ENCODE data around the gene STIP1. TPM values are rescaled to one million over a fixed set of nuclear protein-coding genes. Genes with fewer than 3 reads are reported as not detected.
A peak's percentile ranks its signal among the peaks of the same experiment; 100 is the strongest.

The STIP1 gene
- total and polyA plus RNA-seq, 2 of the 8 experiments (the other 6 are each of a cell fraction or from before 2014, with no cell fraction given): 140 to 329 TPM

DNA sequence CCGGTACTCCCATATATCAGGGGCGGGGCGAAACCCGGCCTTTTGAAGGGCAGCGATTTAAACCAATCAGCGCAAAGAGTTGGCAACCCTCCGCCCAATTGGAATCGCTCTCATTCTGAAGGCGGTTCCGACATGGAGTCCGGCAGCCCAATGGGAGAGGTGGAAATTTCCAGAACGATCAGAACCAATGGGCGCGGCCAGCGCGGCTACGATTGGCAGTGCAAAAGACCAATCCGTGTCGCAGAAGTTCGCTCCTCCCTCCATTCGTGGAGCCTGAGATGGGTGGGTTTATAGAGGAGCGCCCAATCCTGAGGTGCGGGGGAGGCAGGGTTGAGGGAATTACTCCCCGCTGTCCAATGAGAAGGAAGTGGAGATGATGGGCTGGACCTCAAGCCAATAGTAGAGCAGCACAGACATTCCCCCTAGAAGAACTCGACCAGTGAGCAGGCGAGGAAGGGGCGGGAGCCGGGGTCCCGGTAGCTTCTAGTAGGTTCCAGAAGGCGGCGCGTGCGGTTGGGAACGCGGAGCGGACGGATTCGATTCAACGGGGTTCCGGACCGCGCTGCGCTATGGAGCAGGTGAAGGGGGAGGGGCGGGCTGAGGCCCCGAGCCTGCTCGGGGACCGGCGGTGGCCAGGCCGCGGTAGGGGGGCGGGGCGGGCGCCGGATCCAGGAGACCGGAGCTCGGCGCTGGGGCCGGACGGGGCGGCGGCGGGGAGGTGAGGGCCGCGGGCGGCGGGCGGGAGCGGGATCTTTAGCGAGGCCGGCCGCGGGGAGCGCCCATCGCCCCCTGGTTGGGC is at the start of gene STIP1 (continued):
- TF ChIP-seq ATF2 (IDR thresholded peaks at IDR 0.05; ENCODE audit: low read length) (no peak), EP300 (IDR thresholded peaks at IDR 0.05; ENCODE audit: borderline replicate concordance in 1 of 2, low read depth in 2 of 2, low read length in 2 of 2) (0 out of 3 replicates have a peak, but pooled peaks of 1 of the 2 experiments have one; percentile 9), BCL11A (IDR thresholded peaks at IDR 0.05; ENCODE audit: low read depth in 2 of 2, low read length in 2 of 2) (no peak), CHD2 (IDR thresholded peaks at IDR 0.05; ENCODE audit: low read length) (peak; percentile 97), CEBPB (IDR thresholded peaks at IDR 0.05; ENCODE audit: low read depth, low read length) (no peak), ATF3 (IDR thresholded peaks at IDR 0.05; ENCODE audit: insufficient read depth, low read depth, low read length) (no peak), GTF2F1 (IDR thresholded peaks at IDR 0.05; ENCODE audit: borderline replicate concordance, low read depth, low read length) (no peak), RAD21 (IDR thresholded peaks at IDR 0.05 in 1 of 2, conservative IDR thresholded peaks at IDR 0.05 in 1 of 2; ENCODE audit: low read depth in 2 of 2, low read length in 2 of 2) (peak in 1 of 2 experiments; percentile 23; a peak in 1 of 4 replicates), CTBP2 (IDR thresholded peaks at IDR 0.05; ENCODE audit: borderline replicate concordance, insufficient read depth, insufficient read length, low read length) (no peak), JUN (IDR thresholded peaks at IDR 0.05; ENCODE audit: low read depth, low read length) (no peak), EZH2 (IDR thresholded peaks at IDR 0.05; ENCODE audit: low read depth, low read length, severe bottlenecking) (no peak)

Data from H1 (cell line).